Osteoblast (primary cell): Measurements from ENCODE around the gene ARHGEF2. TPM values are rescaled to one million over a fixed set of nuclear protein-coding genes. Genes with fewer than 3 reads are reported as not detected.

Source experiments
- DNase-seq: peaks from one replicate; pipeline ENCODE4 v3.0.0; 2011; ENCODE audit warnings: low spot score, mixed read lengths; ENCODE audit not compliant: insufficient read length; ENCODE audit errors: missing footprints
- H2AFZ ChIP-seq: 2 replicates; pipeline ENCODE4 v1.6.0; 2011; ENCODE audit warnings: mild to moderate bottlenecking, low read length
- H3K27ac ChIP-seq: 2 replicates; pipeline ENCODE4 v1.5.1; 2011; ENCODE audit warnings: mild to moderate bottlenecking, low read depth, low read length, moderate library complexity
- H3K27me3 ChIP-seq: 2 replicates; pipeline ENCODE4 v1.6.0; 2012; ENCODE audit warnings: mild to moderate bottlenecking, control low read depth, inconsistent platforms, low read length, moderate library complexity; ENCODE audit not compliant: insufficient read depth
- H3K36me3 ChIP-seq: 2 replicates; pipeline ENCODE4 v1.5.1; 2011; ENCODE audit warnings: mild to moderate bottlenecking, low read length, control low read depth, moderate library complexity; ENCODE audit not compliant: insufficient read depth
- H3K4me1 ChIP-seq: 2 replicates; pipeline ENCODE4 v1.5.1; 2011; ENCODE audit warnings: mild to moderate bottlenecking, low read length, control low read depth, moderate library complexity; ENCODE audit not compliant: insufficient read depth
- H3K4me2 ChIP-seq: 2 replicates; pipeline ENCODE4 v1.6.0; 2011; ENCODE audit warnings: mild to moderate bottlenecking, low read length; ENCODE audit not compliant: insufficient read depth
- H3K4me3 ChIP-seq: fragments of 200-600 bp; sonication (generic); 3 replicates; pipeline ENCODE4 v1.5.1; 2012; ENCODE audit warnings: mild to moderate bottlenecking, low read length, inconsistent platforms; ENCODE audit not compliant: insufficient read depth
- H3K79me2 ChIP-seq: 2 replicates; pipeline ENCODE4 v1.6.0; 2012; ENCODE audit warnings: mild to moderate bottlenecking, low read length, control low read depth, inconsistent platforms; ENCODE audit not compliant: insufficient read depth
- H3K9me3 ChIP-seq: 2 replicates; pipeline ENCODE4 v1.5.1; 2011; ENCODE audit warnings: low read depth, low read length, control low read depth
- H4K20me1 ChIP-seq: 2 replicates; pipeline ENCODE4 v1.6.0; 2012; ENCODE audit warnings: mild to moderate bottlenecking, low read length, control low read depth; ENCODE audit not compliant: insufficient read depth
- CTCF ChIP-seq: IDR thresholded peaks from 2 replicates; pipeline ENCODE4 v1.5.1; 2011; ENCODE audit warnings: mild to moderate bottlenecking, low read depth, low read length, moderate library complexity; ENCODE audit errors: extremely low read depth
- total RNA-seq: library from RNA; depleted of rRNA; stranded (reverse); fragments of >200 nt; gene quantifications from 2 replicates; pipeline ENCODE4 v1.2.3, GENCODE V29; 2012

The ARHGEF2 gene
- total RNA-seq, 1 donor: 183 TPM

GRCh38 chr1:156014829-156015228 lies 36.5 kb upstream of the ARHGEF2 start:
- Histone ChIP-seq H3K9me3 (no peaks in the 10 kb centered on the region), H2AFZ (no peak overlapping the region), H3K4me1 (peaks cover 4% of the 10 kb centered on the region), H3K4me2 (no peak overlapping the region), H3K27me3 (no peaks in the 10 kb centered on the region), H3K4me3 (no peak overlapping the region), H4K20me1 (peaks cover 19% of the 10 kb centered on the region), H3K27ac (no peak overlapping the region), H3K36me3 (peaks cover 92% of the 10 kb centered on the region), H3K79me2 (peaks cover 36% of the 10 kb centered on the region)
- no peak for TF ChIP-seq CTCF
- peak; percentile 17 for DNase-seq

GRCh38 chr1:156012051-156012817 lies 33.9 kb upstream of the ARHGEF2 start:
- peak; percentile 73 for DNase-seq
- H3K27ac ChIP-seq: no peak overlapping the region
- no peak overlapping the region for H2AFZ ChIP-seq
- H3K4me2 ChIP-seq: no peak overlapping the region
- peaks cover 17% of the 10 kb centered on the region for H3K79me2 ChIP-seq
- no peak overlapping the region for H3K4me3 ChIP-seq
- peaks cover 22% of the 10 kb centered on the region for H4K20me1 ChIP-seq
- no peaks in the 10 kb centered on the region for H3K27me3 ChIP-seq
- TF ChIP-seq CTCF: no peak
- no peaks in the 10 kb centered on the region for H3K4me1 ChIP-seq
- H3K36me3 ChIP-seq: peaks cover 83% of the 10 kb centered on the region
- H3K9me3 ChIP-seq: no peaks in the 10 kb centered on the region

GRCh38 chr1:156009404-156009803 lies 31.1 kb upstream of the ARHGEF2 start:
- H3K4me1 ChIP-seq: no peaks in the 10 kb centered on the region
- no peak overlapping the region for H3K27ac ChIP-seq
- no peaks in the 10 kb centered on the region for H3K27me3 ChIP-seq
- no peak for TF ChIP-seq CTCF
- H3K36me3 ChIP-seq: peaks cover 58% of the 10 kb centered on the region
- no peak overlapping the region for H3K4me3 ChIP-seq
- no peak overlapping the region for H2AFZ ChIP-seq
- no peak overlapping the region for H3K4me2 ChIP-seq
- peaks cover 7% of the 10 kb centered on the region for H3K79me2 ChIP-seq
- no peak for DNase-seq
- no peaks in the 10 kb centered on the region for H3K9me3 ChIP-seq
- peaks cover 11% of the 10 kb centered on the region for H4K20me1 ChIP-seq

- Histone ChIP-seq H4K20me1 (peaks cover 6% of the 10 kb centered on the region), H2AFZ (no peak overlapping the region), H3K27ac (no peak overlapping the region), H3K9me3 (no peaks in the 10 kb centered on the region), H3K4me3 (no peak overlapping the region), H3K4me2 (no peak overlapping the region), H3K4me1 (no peaks in the 10 kb centered on the region), H3K79me2 (peaks cover 3% of the 10 kb centered on the region), H3K36me3 (peaks cover 32% of the 10 kb centered on the region), H3K27me3 (no peaks in the 10 kb centered on the region)
- TF ChIP-seq CTCF: no peak
- DNase-seq: peak; percentile 41
Observed at GRCh38 chr1:156006666-156007376, 28.5 kb upstream of the ARHGEF2 start.
